MCF 10A (cell line): Measurements from ENCODE around the gene SPATA16. TPM values are rescaled to one million over a fixed set of nuclear protein-coding genes. Genes with fewer than 3 reads are reported as not detected.

Experiments
- BruUV-seq: library from RNA; stranded (reverse); fragments of 400-500 nt; replicated peaks from 2 replicates; lab custom pipeline; 2021; lab: Mats Ljungman, UMichigan
- CTCF ChIA-PET: fragments of 300-600 bp; sonication (Branson Sonifier 250); formaldehyde crosslinking; extraction: SDS; loops from one replicate; lab custom pipeline; 2021; ENCODE audit warnings: antibody characterized with exemption, inconsistent platforms; lab: Yijun Ruan, JAX
- POLR2A ChIA-PET: fragments of 300-600, 350-650 bp; sonication (Branson Sonifier 250); formaldehyde crosslinking; extraction: SDS; loops from one replicate; lab custom pipeline; 2020; ENCODE audit warnings: antibody characterized with exemption, inconsistent platforms; lab: Yijun Ruan, JAX
- DNase-seq: peaks from one replicate; pipeline ENCODE4 v3.0.0-alpha.2; 2018; ENCODE audit not compliant: unreplicated experiment
- H3K27ac Mint-ChIP-seq: one replicate; pipeline ENCODE4 v1.8.0; 2022; ENCODE audit warnings: mild to moderate bottlenecking, low read depth, mixed read lengths; ENCODE audit not compliant: unreplicated experiment
- H3K27me3 Mint-ChIP-seq: one replicate; pipeline ENCODE4 v1.8.0; 2022; ENCODE audit warnings: mixed read lengths; ENCODE audit not compliant: insufficient read depth, unreplicated experiment
- H3K36me3 Mint-ChIP-seq: one replicate; pipeline ENCODE4 v1.8.0; 2022; ENCODE audit warnings: mild to moderate bottlenecking, moderate library complexity, mixed read lengths; ENCODE audit not compliant: insufficient read depth, unreplicated experiment
- H3K4me1 Mint-ChIP-seq: one replicate; pipeline ENCODE4 v1.8.0; 2022; ENCODE audit warnings: mixed read lengths; ENCODE audit not compliant: insufficient read depth, unreplicated experiment
- H3K4me3 Mint-ChIP-seq: one replicate; pipeline ENCODE4 v1.8.0; 2022; ENCODE audit warnings: mild to moderate bottlenecking, moderate library complexity, mixed read lengths; ENCODE audit not compliant: unreplicated experiment
- H3K9me3 Mint-ChIP-seq: one replicate; pipeline ENCODE4 v1.8.0; 2022; ENCODE audit warnings: mixed read lengths; ENCODE audit not compliant: unreplicated experiment
- CTCF ChIP-seq: fragments of 200-600 bp; IDR thresholded peaks from one replicate; pipeline ENCODE4 v1.8.0; 2022; ENCODE audit warnings: antibody characterized with exemption, mild to moderate bottlenecking; ENCODE audit not compliant: unreplicated experiment
- intact Hi-C: fragments of 100-400 bp; cut with micrococcal nuclease; formaldehyde crosslinking; loops from 2 replicates; pipeline ENCODE4 v1.14.1; 2022
- total RNA-seq: library from RNA; stranded (reverse); gene quantifications from 2 replicates; pipeline ENCODE4 v1.2.3, GENCODE V29; 2022

The SPATA16 gene
- total RNA-seq, 1 experiment from 2014 or later, result not detected

- Mint-ChIP-seq H3K27ac (no peak overlapping the region), H3K4me1 (no peaks in the 10 kb centered on the region), H3K9me3 (no peaks in the 10 kb centered on the region), H3K27me3 (peaks cover 76% of the 10 kb centered on the region), H3K4me3 (no peak overlapping the region), H3K36me3 (no peaks in the 10 kb centered on the region)
- POLR2A ChIA-PET, result interaction anchor here (0.5 kb wide), 1 partner anchor 235 kb away, joined by 6 read pairs; no protein-coding TSS in a partner anchor
- DNase-seq, result no peak
- no peak for TF ChIP-seq CTCF
- no TSS peak for BruUV-seq
- intact Hi-C loops, result no loop called here
- CTCF ChIA-PET, result no interaction called here
Measured at GRCh38 chr3:172915911-172916514, 225.0 kb downstream of the SPATA16 start.

GRCh38 chr3:172914854-172915253, 226.2 kb downstream of the SPATA16 start:
- BruUV-seq, result no TSS peak
- Mint-ChIP-seq H3K4me1 (no peaks in the 10 kb centered on the region), H3K4me3 (no peak overlapping the region), H3K36me3 (no peaks in the 10 kb centered on the region), H3K27ac (no peak overlapping the region), H3K9me3 (no peaks in the 10 kb centered on the region), H3K27me3 (peaks cover 83% of the 10 kb centered on the region)
- DNase-seq, result no peak
- no peak for TF ChIP-seq CTCF
- CTCF ChIA-PET, result no interaction called here
- intact Hi-C loops, result no loop called here
- POLR2A ChIA-PET, result no interaction called here

GRCh38 chr3:172913911-172914655, 227.0 kb downstream of the SPATA16 start:
- Mint-ChIP-seq H3K36me3 (no peaks in the 10 kb centered on the region), H3K9me3 (no peaks in the 10 kb centered on the region), H3K4me1 (no peaks in the 10 kb centered on the region), H3K27me3 (peaks cover 79% of the 10 kb centered on the region), H3K4me3 (no peak overlapping the region), H3K27ac (no peak overlapping the region)
- intact Hi-C loops, result no loop called here
- TF ChIP-seq CTCF, result no peak
- DNase-seq, result no peak
- ChIA-PET POLR2A (no interaction called here), CTCF (no interaction called here)
- no TSS peak for BruUV-seq

GRCh38 chr3:172911142-172911541, 229.9 kb downstream of the SPATA16 start:
- TF ChIP-seq CTCF, result no peak
- no TSS peak for BruUV-seq
- H3K36me3 Mint-ChIP-seq, result no peaks in the 10 kb centered on the region
- intact Hi-C loops, result no loop called here
- DNase-seq, result no peak
- H3K27ac Mint-ChIP-seq, result no peak overlapping the region
- ChIA-PET POLR2A (no interaction called here), CTCF (no interaction called here)
- no peak overlapping the region for H3K4me3 Mint-ChIP-seq
- H3K27me3 Mint-ChIP-seq, result peaks cover 79% of the 10 kb centered on the region
- no peaks in the 10 kb centered on the region for H3K4me1 Mint-ChIP-seq
- no peaks in the 10 kb centered on the region for H3K9me3 Mint-ChIP-seq
